ENCODE measurements around the gene TBCB.
"Not testable (repeated sequence)": the region's sequence is repeated elsewhere in the genome, so short reads cannot be mapped to it uniquely, and the experiment has no call there.

DNA sequence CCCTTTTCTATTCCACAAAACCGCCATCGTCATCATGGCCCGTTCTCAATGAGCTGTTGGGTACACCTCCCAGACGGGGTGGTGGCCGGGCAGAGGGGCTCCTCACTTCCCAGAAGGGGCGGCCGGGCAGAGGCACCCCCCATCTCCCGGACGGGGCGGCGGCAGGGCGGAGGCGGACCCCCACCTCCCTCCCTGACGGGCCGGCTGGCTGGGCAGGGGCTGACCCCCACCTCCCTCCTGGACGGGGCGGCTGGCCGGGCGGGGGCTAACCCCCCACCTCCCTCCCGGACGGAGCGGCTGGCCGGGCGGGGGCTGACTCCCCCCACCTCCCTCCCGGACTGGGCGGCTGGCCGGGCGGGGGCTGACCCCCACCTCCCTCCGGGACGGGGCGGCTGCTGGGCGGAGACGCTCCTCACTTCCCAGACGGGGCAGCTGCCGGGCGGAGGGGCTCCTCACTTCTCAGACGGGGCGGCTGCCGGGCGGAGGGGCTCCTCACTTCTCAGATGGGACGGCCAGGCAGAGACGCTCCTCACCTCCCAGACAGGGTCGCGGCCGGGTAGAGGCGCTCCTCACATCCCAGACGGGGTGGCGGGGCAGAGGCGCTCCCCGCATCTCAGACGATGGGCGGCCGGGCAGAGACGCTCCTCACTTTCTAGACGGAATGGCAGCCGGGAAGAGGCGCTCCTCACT lies 46.3 kb upstream of the TBCB start:
- TF ChIP-seq PKNOX1 (IDR thresholded peaks at IDR 0.05); SUZ12 (IDR thresholded peaks at IDR 0.05); TARDBP (IDR thresholded peaks at IDR 0.05); FOXA1 (IDR thresholded peaks at IDR 0.05); SP1 (IDR thresholded peaks at IDR 0.05); BHLHE40 (IDR thresholded peaks at IDR 0.05; ENCODE audit: borderline replicate concordance): not testable (repeated sequence)
